HG02885 (cell line): ENCODE measurements around the gene WNK2.

Experiments
- ATAC-seq: cut with Tn5 transposase; IDR thresholded peaks from one replicate; pipeline ENCODE4 v1.9.1; 2021; ENCODE audit warnings: mild to moderate bottlenecking; ENCODE audit not compliant: unreplicated experiment, poor library complexity

Gene WNK2

GRCh38 chr9:93287593-93287992 lies 103.7 kb downstream of the WNK2 start:
- ATAC-seq, result no peak

- ATAC-seq, result no peak
Observed at GRCh38 chr9:93288341-93288740, 104.4 kb downstream of the WNK2 start.

GRCh38 chr9:93288891-93289883 lies 105.2 kb downstream of the WNK2 start:
- no peak for ATAC-seq

- ATAC-seq, result no peak
Observed at GRCh38 chr9:93290495-93291434, 106.8 kb downstream of the WNK2 start.

GRCh38 chr9:93291536-93292287 lies 107.8 kb downstream of the WNK2 start:
- no peak for ATAC-seq

GRCh38 chr9:93292288-93292615 lies 108.3 kb downstream of the WNK2 start:
- no peak for ATAC-seq

- ATAC-seq, result no peak
Observed at GRCh38 chr9:93292664-93293328, 108.9 kb downstream of the WNK2 start.

- ATAC-seq, result no peak
Observed at GRCh38 chr9:93294011-93294410, 110.1 kb downstream of the WNK2 start.

- ATAC-seq, result no peak
Observed at GRCh38 chr9:93295031-93295430, 111.1 kb downstream of the WNK2 start.

GRCh38 chr9:93295456-93296076 lies 111.6 kb downstream of the WNK2 start:
- ATAC-seq, result no peak

- no peak for ATAC-seq
Observed at GRCh38 chr9:93296889-93297480, 113.0 kb downstream of the WNK2 start.

GRCh38 chr9:93297659-93298497 lies 113.9 kb downstream of the WNK2 start:
- no peak for ATAC-seq

- ATAC-seq, result no peak
Observed at GRCh38 chr9:93298498-93299417, 114.8 kb downstream of the WNK2 start.

- no peak for ATAC-seq
Observed at GRCh38 chr9:93299418-93300174, 115.7 kb downstream of the WNK2 start.

- no peak for ATAC-seq
Observed at GRCh38 chr9:93300175-93300572, 116.2 kb downstream of the WNK2 start.

GRCh38 chr9:93300585-93301081 lies 116.7 kb downstream of the WNK2 start:
- ATAC-seq, result no peak
